GM18520 (cell line): ENCODE data around the gene ZNF587.
"Not testable (repeated sequence)": the region's sequence is repeated elsewhere in the genome, so short reads cannot be mapped to it uniquely, and the experiment has no call there.

Experiments
- ATAC-seq: cut with Tn5 transposase; IDR thresholded peaks from one replicate; pipeline ENCODE4 v1.9.1; 2021; ENCODE audit not compliant: unreplicated experiment

ZNF587 gene

DNA sequence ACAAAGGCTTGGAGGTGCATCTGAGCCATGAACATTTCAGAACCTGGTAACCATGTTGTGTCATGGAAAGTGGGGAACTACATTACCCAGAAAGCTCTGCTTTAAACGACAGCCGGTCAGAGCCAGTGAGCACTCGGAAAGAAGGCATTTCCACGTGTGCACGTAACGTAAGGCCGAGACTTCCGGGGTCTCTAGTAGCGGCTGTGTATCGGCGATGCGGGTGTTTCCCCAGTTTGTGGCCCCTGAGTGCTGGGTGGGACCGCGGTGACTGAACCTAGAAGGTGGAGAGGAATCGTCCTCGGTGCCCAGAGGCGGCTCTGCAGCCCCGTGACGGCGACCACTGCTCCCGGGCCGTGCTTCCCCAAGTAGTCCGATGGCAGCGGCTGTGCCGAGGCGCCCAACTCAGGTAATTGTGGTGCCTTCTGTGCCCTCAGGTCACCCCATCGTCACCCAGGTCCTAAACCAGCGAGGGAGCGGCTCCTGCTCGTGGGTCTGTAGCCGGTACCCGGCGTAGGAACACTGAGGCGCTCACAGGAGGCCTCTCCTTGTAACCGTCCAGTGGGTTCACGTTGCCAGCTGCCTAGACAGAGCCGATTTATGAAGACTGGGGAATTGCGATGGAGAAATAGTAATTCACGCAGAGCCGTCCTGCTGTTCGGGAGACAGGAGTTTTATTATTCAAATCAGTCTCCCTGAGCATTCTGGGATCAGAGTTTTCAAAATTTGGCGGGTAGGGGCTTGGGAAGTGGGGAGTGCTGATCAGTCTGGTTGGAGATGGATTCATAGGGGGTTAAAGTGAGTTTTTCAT, at the start of gene ZNF587:
Gene ZNF587 (plus strand): TSS at position 194 of the 808 bp plus-strand sequence. CDS start 180 bp downstream, at position 374.
- peak; percentile 93 for ATAC-seq

DNA sequence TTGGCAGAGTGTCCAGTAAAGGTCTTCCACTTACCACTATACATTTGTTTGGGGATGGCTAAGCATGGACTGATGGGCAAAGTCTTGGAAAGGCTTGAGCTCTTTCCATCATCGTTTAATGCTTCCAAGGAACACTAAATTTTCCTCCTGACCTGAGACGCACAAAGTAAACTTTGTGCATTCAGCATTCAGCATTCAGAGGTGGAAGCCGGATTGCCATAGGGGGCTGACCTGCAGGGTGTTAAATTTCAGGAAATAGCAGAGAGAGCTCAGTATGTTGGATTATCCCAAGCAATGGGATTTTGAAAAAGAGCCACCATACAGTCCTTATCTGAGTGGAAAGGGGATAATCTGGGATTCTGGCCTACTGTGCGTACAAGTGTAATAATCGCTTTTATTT, 49.0 kb upstream of the ZNF587 start:
- ATAC-seq: no peak

DNA sequence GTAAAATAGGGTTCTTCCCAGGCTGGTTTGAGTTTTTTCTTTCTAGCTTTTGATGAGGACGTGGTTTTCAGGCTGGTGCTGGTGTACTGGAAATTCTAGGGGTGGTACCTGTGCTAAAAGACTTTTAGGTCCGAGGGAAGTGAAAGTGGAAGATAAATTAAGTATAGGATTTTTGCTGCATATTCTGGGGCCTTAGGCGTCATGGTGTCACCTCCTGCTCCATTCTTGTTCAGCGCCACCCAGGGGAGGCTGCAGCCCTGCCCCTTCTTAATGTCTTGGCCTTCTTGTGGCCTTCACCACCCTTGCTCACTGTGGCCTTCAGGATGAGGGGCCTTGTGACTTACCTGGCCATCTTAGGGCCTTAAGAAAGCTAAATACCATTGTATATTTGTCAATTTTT, 47.4 kb upstream of the ZNF587 start:
- no peak for ATAC-seq

DNA sequence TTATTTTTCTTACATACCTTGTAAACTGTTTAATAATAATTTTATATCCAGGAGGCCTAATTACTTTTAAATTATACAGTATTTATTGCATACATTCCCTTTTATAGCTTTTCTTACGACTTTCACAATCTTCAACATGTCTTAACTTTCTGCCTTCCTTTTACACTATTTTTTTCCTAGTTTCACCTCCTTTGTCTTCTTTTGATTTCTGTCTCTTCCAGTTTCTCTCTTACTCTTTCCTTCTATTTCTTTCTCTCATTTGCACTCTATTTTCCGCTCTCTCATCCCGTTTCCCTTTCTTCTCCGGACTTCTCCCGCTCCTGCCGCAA, 46.4 kb upstream of the ZNF587 start:
- no peak for ATAC-seq

DNA sequence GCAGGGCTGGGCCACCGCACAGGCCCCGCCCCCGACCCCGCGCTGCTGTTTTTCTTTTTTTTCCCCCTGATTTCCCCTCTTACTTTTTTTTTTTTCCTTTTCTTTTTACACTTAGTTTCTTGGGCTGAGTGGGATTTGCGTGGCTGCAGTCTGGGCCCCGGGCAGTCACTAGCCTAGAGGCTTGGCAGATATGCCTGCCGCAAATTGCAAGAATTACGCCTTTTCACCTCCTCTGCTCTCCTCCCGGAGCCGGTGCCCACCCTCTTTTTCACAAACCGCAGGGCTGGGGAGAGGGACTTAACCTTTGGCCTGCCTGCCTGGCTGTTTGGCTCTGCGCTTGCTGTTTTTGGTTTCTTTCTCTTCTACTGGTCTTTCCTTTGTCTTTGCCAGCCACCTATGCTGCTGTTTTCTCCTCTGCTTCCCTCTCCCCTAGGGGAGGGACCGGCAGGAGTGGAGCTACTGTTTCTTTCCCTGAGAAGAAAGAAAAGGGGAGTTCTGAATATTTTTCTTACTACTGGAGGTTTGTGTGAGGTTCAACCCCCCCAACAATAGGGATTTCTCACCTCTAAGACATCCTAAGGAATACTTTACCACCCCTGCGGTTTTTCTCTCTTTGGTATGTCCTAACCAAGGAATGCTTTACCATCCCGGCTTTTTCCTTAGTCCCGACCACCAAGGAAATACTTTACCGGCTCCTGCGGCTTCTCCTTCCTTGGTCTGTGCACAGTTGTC, 45.9 kb upstream of the ZNF587 start:
- ATAC-seq: no peak

DNA sequence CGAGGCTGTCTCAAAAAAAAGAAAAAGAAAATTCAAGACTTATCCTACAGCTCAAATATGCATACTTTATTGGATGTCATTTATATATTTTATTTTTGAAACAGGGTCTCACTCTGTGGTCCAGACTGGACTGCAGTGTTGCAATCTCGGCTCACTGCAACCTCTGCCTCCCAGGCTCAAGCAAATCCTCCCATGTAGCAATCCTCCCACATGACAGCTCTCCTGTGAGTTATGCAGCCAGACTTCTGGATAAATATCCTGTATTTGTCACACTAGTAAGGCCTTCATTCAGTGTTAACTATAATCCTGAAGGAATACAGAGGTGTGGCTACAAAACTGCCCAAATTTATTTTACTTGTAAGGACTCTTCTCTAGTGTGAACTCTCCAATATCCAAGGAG, 42.1 kb upstream of the ZNF587 start:
- no peak for ATAC-seq

DNA sequence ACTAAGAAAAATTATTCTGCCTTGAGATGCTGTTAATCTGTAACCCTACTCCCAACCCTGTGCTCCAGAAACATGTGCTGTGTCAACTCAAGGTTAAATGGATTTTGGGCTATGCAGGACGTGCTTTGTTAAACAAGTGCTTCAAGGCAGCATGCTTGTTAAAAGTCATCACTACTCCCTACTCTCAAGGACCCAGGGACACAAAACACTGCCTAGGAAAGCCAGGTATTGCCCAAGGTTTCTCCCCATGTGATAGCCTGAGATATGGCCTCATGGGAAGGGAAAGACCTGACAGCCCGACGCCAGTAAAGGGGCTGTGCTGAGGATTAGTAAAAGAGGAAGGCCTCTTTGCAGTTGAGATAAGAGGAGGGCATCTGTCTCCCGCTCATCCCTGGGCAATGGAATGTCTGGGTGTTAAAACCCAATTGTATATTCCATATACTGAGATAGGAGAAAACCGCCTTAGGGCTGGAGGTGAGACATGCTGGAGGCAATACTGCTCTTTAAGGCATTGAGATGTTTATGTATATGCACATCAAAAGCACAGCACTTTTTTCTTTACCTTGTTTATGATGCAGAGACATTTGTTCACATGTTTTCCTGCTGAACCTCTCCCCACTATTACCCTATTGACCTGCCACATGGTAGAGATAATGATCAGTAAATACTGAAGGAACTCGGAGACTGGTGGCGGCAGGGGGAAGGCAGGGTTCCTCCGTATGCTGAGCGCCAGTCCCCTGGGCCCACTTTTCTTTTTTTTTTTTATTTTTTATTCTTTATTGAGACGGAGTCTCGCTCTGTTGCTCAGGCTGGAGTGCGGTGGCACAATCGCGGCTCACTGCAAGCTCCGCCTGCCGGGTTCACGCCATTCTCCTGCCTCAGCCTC, 39.0 kb upstream of the ZNF587 start:
- ATAC-seq: not testable (repeated sequence)

DNA sequence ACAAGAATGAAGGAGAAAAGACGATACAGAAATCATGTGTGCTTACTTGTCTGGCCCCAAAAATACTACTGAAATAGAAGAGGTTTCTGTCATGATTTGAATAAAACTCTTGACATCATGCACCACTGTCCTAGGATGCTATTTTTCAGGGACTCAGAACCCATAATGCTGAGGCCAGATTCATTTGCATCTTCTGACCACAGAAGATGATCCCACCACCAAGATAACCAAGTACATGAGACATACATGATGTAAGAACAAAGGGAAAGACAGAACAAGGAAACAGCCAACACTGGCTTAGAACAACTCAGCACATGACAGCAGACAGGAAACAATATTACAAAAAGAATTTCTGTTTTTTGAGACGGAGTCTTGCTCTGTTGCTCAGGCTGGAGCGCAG, 37.4 kb upstream of the ZNF587 start:
- no peak for ATAC-seq

DNA sequence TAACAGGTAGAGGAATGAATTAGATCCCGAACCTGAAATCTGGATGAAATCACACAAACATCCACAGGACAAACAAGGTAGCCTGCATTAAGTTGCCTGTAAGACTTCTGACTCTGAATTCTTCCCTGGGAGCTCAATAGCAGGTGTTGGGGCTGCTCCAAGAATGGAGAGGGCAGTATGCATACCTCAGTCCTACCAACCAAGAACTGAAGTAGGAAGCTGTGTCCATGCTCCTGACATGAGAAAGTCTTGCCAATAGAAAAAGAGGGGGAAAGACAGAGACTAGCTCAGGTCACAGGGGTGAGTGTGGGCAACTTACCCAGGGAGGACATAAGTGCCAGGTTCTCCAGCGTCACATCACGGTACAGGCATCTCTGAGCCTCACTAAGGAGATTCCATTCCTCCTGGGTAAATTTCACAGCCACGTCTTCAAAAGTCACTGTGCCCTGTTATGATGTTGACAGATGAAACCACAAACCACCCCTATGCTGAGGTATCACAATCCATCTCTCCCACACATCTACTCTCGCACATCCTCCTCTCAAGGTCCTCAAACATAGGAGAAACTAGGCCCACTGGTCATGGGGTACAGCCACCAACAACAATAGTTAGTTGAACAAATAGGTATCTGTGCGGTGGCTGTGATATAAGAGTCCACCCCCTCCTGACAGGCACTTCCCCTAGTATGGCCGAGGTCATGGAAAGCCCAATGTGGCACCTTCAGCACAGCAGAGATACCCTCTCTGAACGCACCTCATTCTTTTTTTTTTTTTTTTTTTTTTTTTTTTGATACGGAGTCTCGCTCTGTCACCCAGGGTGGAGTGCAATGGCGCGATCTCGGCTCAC, 36.5 kb upstream of the ZNF587 start:
- ATAC-seq: not testable (repeated sequence)

DNA sequence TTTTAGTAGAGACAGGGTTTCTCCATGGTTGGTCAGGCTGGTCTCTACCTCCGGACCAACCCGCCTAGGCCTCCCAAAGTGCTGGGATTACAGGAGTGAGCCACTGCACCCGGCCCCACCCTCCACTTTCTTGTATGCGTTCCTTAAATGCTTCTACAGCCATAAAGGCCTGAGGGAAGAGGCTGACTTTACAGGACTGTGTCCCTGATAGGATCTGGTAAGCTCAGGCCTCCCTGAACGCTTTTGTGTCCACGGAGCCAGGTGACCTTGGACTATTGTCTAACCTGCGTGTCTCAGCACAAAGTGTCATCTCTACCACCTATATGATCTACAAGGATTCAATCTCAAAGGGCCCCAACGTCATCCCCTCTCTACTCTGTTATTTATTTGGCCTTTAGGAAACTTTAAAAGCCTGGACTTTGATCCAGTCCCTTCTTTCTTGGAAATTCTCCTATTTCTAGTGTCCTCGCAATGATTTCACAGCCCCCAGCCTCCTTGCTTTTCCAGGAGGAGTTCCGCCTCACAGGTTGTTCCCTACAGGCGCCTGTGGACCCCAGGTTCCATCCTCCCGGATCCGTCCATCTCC, 35.6 kb upstream of the ZNF587 start:
- ATAC-seq: no peak

DNA sequence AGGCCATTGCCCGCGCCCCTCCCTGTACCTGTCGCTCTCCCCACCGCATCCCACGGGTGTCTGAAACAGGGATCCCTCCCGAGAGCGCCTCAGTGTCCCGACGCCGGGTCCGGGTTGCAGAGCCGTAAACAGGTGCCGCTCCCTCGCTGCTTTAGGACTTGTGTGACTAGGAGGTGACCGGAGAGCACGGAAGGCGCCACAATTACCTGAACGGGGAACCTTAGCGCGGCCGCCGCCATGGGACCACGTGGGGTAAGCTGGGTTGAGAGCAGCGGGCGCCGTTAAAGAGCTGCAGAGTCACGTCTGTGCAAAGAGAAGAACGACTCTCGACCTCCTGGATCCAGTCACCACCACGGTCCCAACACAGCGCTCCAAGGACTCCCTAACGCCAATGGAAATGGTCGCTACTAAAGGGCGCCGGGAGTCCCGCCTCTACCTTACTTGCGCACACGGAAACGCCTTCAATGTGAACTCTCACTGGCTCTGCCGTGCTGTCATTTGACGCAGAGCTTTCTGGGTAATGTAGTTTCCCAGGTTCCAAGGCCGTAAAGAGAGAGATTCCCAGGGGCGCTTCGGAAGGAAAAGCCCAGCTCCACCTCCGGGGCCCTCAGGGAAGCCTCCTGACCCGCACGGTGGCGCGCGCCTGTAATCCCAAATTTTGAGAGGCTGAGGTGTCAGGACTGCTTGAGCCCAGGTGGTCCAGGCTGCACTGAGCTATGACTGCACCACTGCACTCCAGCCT, 35.0 kb upstream of the ZNF587 start, which contains the start of gene ZNF552:
Gene ZNF552 (minus strand): TSS at position 409 of the 742 bp plus-strand sequence. CDS start 170 bp downstream, at position 239.
- ATAC-seq: peak; percentile 70

DNA sequence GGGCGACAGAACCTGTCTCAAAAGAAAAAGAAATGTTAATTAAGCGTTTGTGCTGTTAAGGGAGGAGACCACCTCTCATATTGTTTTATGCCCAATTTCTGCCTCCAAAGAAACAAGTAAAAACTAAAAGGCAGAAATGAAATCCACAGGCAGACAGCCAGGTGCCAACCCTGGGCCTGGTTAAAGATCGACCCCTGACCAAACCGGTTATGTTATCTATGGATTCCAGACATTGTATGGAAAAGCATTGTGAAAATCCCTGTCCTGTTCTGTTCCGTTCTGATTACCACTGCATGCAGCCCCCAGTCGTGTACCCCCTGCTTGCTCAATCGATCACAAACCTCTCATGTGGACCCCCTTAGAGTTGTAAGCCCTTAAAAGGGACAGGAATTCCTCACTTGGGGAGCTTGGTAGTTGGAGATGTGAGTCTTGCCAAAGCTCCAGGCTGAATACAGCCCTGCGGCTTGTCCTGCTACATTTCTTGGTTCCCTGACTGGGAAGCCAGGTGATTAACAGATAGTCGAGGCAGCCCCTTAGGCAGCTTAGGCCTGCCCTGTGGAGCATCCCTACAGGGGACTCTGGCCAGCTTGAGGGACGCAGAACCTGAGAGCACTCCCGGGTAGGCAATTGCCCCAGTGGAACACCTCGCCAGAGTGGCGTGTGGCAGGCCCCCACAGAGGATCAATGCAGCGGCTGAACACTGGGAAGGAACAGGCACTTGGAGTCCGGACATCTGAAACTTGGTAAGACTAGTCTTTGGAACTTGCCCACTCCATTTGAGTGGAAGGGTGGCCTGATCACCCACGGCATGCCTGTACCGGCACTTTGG, 34.2 kb upstream of the ZNF587 start:
- ATAC-seq: no peak

DNA sequence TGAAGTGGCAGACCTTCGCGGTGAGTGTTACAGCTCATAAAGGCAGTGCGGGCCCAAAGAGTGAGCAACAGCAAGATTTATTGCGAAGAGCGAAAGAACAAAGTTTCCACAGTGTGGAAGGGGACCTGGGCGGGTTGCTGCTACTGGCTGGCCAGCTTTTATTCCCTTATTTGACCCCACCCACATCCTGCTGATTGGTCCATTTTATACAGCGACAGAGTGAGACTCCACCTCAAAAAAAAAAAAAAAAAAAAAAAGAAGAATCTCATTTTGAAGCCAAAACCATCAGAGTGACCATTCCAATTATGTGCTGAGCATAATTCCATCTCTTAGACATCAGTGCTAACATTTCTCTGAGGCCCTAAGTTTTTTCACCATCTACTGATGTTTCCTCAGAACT, 33.0 kb upstream of the ZNF587 start:
- ATAC-seq: no peak

DNA sequence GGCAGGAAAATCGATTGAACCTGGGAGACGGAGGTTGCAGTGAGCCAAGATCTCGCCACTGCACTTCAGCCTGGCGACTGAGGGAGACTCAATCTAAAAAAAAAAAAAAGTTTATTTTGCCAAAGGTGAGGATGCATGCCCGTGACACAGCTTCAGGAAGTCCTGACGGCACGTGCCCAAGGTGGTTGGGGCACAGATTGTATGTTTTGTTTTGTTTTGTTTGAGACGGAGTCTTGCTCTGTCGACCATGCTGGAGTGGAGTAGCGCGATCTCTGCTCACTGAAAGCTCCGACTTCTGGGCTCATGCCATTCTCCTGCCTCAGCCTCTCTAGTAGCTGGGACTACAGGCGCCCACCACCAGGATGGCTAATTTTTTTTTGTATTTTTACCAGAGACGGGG, 31.7 kb upstream of the ZNF587 start:
- ATAC-seq: no peak

DNA sequence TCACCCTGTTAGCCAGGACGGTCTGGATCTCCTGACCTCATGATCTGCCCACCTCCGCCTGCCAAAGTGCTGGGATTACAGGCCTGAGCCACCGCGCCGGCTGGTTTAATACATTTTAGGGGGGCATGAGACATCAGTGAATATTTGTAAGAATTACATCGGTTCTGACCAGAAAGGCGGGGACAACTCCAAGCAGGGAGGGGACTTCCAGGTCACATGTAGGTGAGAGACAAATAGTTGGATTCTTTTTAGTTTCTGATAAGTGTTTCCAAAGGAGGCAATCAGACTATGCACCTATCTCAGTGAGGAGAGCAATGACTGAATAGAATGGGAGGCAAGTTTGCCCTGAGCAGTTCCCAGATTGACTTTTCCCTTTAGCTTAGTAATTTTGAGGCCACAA, 31.3 kb upstream of the ZNF587 start:
- ATAC-seq: no peak

DNA sequence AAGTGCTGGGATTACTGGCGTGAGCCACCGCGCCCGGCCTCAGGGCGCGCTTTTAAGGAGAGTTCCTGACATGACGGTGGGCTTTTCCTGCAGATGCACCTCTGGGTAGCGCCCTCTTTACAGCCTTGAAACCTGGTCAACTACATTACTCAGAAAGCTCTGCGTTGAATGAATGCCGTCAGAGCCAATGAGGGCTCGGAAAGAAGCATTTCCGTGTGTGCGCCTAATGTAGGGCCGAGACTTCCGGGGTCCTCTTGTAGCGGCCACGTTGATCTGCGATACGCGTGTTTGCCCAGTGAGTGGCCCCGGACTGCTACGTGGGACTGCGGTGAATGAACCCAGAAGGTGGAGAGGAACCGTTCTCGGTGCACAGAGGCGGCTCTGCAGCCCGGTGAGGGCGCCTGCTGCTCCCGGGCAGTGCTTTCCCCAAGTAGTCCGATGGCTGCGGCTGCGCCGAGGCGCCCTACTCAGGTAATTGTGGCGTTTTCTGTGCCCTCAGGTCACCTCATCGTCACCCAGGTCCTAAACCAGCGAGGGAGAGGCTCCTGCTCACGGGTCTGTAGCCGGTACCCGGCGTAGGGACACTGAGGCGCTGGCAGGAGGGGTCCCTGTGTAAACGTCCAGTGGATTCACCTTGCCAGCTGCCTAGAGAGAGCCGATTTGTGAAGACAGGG, 30.0 kb upstream of the ZNF587 start:
- peak; percentile 92 for ATAC-seq

DNA sequence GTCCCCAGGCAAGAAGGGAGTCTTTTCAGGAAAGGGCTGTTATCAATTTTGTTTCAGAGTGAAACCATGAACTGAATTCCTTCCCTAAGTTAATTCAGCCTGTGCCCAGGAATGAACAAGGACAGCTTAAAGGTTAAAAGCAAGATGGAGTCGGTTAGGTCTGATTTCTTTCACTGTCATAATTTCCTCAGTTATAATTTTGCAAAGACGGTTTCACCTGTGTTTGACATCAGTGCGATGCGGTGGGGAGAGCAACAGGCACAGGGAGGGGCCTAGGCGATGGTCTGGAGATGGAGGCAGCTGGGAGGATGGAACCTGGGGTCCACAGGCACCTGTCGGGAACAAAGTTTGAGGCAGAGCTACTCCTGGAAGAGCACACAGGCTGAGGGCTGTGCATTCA, 29.1 kb upstream of the ZNF587 start:
- no peak for ATAC-seq

DNA sequence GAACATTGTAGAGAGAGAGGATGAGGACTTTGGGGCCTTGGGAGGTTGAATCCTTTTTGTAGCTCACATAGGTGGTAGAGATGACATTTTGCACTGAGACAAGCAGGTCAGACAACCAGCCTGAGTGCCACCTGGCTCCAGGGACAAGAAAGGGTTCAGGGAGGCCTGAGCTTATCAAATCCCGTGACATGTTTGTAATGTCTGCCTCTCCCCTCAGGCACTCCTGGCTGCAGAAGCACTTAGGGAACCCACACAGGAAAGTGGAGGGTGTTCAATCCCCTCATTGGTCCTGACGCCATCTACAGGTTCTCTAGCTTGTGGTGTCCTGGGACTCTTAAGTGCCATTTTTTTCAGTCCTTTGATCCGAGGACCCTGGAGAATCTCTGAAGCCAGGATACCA, 28.6 kb upstream of the ZNF587 start:
- not testable (repeated sequence) for ATAC-seq
